Measurements from ENCODE around the gene LRMDA. TPM values are rescaled to one million over a fixed set of nuclear protein-coding genes. Genes with fewer than 3 reads are reported as not detected.
A peak's percentile ranks its signal among the peaks of the same experiment; 100 is the strongest.

The LRMDA gene
- total and polyA plus RNA-seq, 2 donors (not counting 1 experiment from before 2014, with no cell fraction given), result 0.12 TPM; not detected in 1

- no peak for ATAC-seq (ENCODE audit: low read depth)
- WGBS (ENCODE audit: insufficient coverage), result 89% methylated on average over 6 of the region's 7 CpGs
- H3K4me1 ChIP-seq (ENCODE audit: control insufficient read depth in 2 of 2, insufficient read depth in 2 of 2, low read length in 2 of 2), result peaks cover 7 to 14% of the 10 kb centered on the region in 2 donors
- H3K27ac ChIP-seq (ENCODE audit: low read length in 2 of 2), result no peak overlapping the region
- Mint-ChIP-seq H3K27me3 (peaks cover 46% of the 10 kb centered on the region), H3K9me3 (ENCODE audit: insufficient read depth) (no peaks in the 10 kb centered on the region), H3K27ac (no peak overlapping the region), H3K4me3 (no peak overlapping the region), H3K4me1 (peaks cover 7% of the 10 kb centered on the region)
- H3K9ac ChIP-seq (ENCODE audit: low read length), result no peak overlapping the region
- H4K20me1 ChIP-seq (ENCODE audit: control insufficient read depth, insufficient read depth, low read length, poor library complexity, severe bottlenecking), result no peaks in the 10 kb centered on the region
- no peak for DNase-seq
- peaks cover 0 to 24% (median 0%) of the 10 kb centered on the region in 3 donors for H3K9me3 ChIP-seq (ENCODE audit: control extremely low read depth in 1 of 3, control insufficient read depth in 2 of 3, insufficient read depth in 1 of 3, low read length in 2 of 3)
- no peak overlapping the region for H3K4me2 ChIP-seq (replicated peaks; ENCODE audit: low read depth, low read length, poor library complexity, severe bottlenecking)
- intact Hi-C loops (cut with micrococcal nuclease), result no loop called here
- TF ChIP-seq CTCF (IDR thresholded peaks at IDR 0.05), result no peak
- TF ChIP-seq EZH2 (IDR thresholded peaks at IDR 0.05; ENCODE audit: borderline replicate concordance, insufficient read depth, low read depth, low read length, poor library complexity, severe bottlenecking), result no peak
- no peaks in the 10 kb centered on the region for H3K79me2 ChIP-seq (ENCODE audit: control insufficient read depth, insufficient read depth, low read length)
- H3K36me3 ChIP-seq (replicated peaks in 1 of 2; ENCODE audit: control extremely low read depth in 1 of 2, control insufficient read depth in 1 of 2, extremely low read depth in 1 of 2, insufficient read depth in 2 of 2, low read length in 1 of 2), result no peaks in the 10 kb centered on the region
- ChIA-PET POLR2A (no interaction called here), CTCF (no interaction called here)
- H2AFZ ChIP-seq (ENCODE audit: insufficient read depth, low read depth, low read length, poor library complexity, severe bottlenecking), result no peak overlapping the region
- no peak overlapping the region for H3K4me3 ChIP-seq (ENCODE audit: control extremely low read depth in 1 of 5, extremely low read depth in 1 of 5, insufficient read depth in 1 of 5, low read depth in 2 of 5, low read length in 4 of 5)
- H3K27me3 ChIP-seq (replicated peaks in 1 of 4; ENCODE audit: control extremely low read depth in 1 of 4, control insufficient read depth in 3 of 4, insufficient read depth in 4 of 4, low read length in 3 of 4), result peaks cover 0 to 57% (median 32%) of the 10 kb centered on the region in 4 experiments
These were observed 37.2 kb upstream of the LRMDA start for GRCh38 chr10:75394221-75394620.

GRCh38 chr10:75395066-75395931 lies 36.1 kb upstream of the LRMDA start:
- ATAC-seq (ENCODE audit: low read depth) (no peak), DNase-seq (peak; percentile 14)
- H3K9ac ChIP-seq (ENCODE audit: low read length), result no peak overlapping the region
- 24% methylated on average over 63 of the region's 64 CpGs for WGBS (ENCODE audit: insufficient coverage)
- peaks cover 0 to 66% (median 35%) of the 10 kb centered on the region in 4 experiments for H3K27me3 ChIP-seq (replicated peaks in 1 of 4; ENCODE audit: control extremely low read depth in 1 of 4, control insufficient read depth in 3 of 4, insufficient read depth in 4 of 4, low read length in 3 of 4)
- Mint-ChIP-seq H3K27ac (no peak overlapping the region), H3K4me1 (peaks cover 10% of the 10 kb centered on the region), H3K9me3 (ENCODE audit: insufficient read depth) (no peaks in the 10 kb centered on the region), H3K27me3 (peaks cover 49% of the 10 kb centered on the region), H3K4me3 (peak overlapping the region; percentile 37)
- POLR2A ChIA-PET, result no interaction called here
- peaks cover 14 to 17% of the 10 kb centered on the region in 2 donors for H3K4me1 ChIP-seq (ENCODE audit: control insufficient read depth in 2 of 2, insufficient read depth in 2 of 2, low read length in 2 of 2)
- peak; percentile 36 for TF ChIP-seq CTCF (IDR thresholded peaks at IDR 0.05)
- no peak for TF ChIP-seq EZH2 (IDR thresholded peaks at IDR 0.05; ENCODE audit: borderline replicate concordance, insufficient read depth, low read depth, low read length, poor library complexity, severe bottlenecking)
- H3K4me2 ChIP-seq (replicated peaks; ENCODE audit: low read depth, low read length, poor library complexity, severe bottlenecking), result peak overlapping the region; percentile 25
- no peak overlapping the region for H3K27ac ChIP-seq (ENCODE audit: low read length in 2 of 2)
- H3K4me3 ChIP-seq (ENCODE audit: control extremely low read depth in 1 of 5, extremely low read depth in 1 of 5, insufficient read depth in 1 of 5, low read depth in 2 of 5, low read length in 4 of 5), result no peak overlapping the region
- intact Hi-C loops (cut with micrococcal nuclease), result no loop called here
- peaks cover 0 to 29% (median 0%) of the 10 kb centered on the region in 3 donors for H3K9me3 ChIP-seq (ENCODE audit: control extremely low read depth in 1 of 3, control insufficient read depth in 2 of 3, insufficient read depth in 1 of 3, low read length in 2 of 3)
- H2AFZ ChIP-seq (ENCODE audit: insufficient read depth, low read depth, low read length, poor library complexity, severe bottlenecking), result no peak overlapping the region
- no peaks in the 10 kb centered on the region for H3K79me2 ChIP-seq (ENCODE audit: control insufficient read depth, insufficient read depth, low read length)
- no peaks in the 10 kb centered on the region for H3K36me3 ChIP-seq (replicated peaks in 1 of 2; ENCODE audit: control extremely low read depth in 1 of 2, control insufficient read depth in 1 of 2, extremely low read depth in 1 of 2, insufficient read depth in 2 of 2, low read length in 1 of 2)
- CTCF ChIA-PET, result no interaction called here
- no peaks in the 10 kb centered on the region for H4K20me1 ChIP-seq (ENCODE audit: control insufficient read depth, insufficient read depth, low read length, poor library complexity, severe bottlenecking)
